Neutrophil (primary cell): ENCODE measurements around the gene RASSF4.
"Not testable (repeated sequence)": the region's sequence is repeated elsewhere in the genome, so short reads cannot be mapped to it uniquely, and the experiment has no call there.

ENCODE experiments used
- H3K27ac ChIP-seq: fragments of 200-600 bp; sonication (generic); 2 replicates; pipeline ENCODE4 v1.5.1; 2016; ENCODE audit warnings: mild to moderate bottlenecking, moderate library complexity
- H3K27me3 ChIP-seq: fragments of 200-600 bp; sonication (generic); 2 replicates; pipeline ENCODE4 v1.6.0; 2016; ENCODE audit warnings: mild to moderate bottlenecking
- H3K36me3 ChIP-seq: fragments of 200-600 bp; sonication (generic); 2 replicates; pipeline ENCODE4 v1.5.1; 2017
- H3K4me1 ChIP-seq, 2 experiments: fragments of 200-600 bp in 1 of 2; sonication (generic) in 1 of 2; 1 replicate in 1 of 2; 2 replicates in 1 of 2; pipeline versions ENCODE4 v1.5.1 to v1.6.1; 2013 to 2016; ENCODE audit warnings: low read depth in 1 of 2, low read length in 1 of 2, mild to moderate bottlenecking in 1 of 2, moderate library complexity in 1 of 2; ENCODE audit not compliant: control insufficient read depth in 1 of 2, insufficient read depth in 1 of 2
- H3K4me3 ChIP-seq, 2 experiments: fragments of 200-600 bp in 1 of 2; sonication (generic) in 1 of 2; 1 replicate in 1 of 2; 2 replicates in 1 of 2; pipeline ENCODE4 v1.5.1; 2013 to 2016; ENCODE audit warnings: low read depth in 1 of 2, low read length in 1 of 2, mild to moderate bottlenecking in 1 of 2, moderate library complexity in 1 of 2
- H3K9me3 ChIP-seq: fragments of 200-600 bp; sonication (generic); 2 replicates; pipeline ENCODE4 v1.5.1; 2016
- TF ChIP-seq, protein P1 (sequence below): fragments of 200-600 bp; sonication (generic); IDR thresholded peaks from 2 replicates; pipeline ENCODE4 v1.5.1; 2016; ENCODE audit warnings: antibody characterized with exemption

RASSF4 gene

DNA sequence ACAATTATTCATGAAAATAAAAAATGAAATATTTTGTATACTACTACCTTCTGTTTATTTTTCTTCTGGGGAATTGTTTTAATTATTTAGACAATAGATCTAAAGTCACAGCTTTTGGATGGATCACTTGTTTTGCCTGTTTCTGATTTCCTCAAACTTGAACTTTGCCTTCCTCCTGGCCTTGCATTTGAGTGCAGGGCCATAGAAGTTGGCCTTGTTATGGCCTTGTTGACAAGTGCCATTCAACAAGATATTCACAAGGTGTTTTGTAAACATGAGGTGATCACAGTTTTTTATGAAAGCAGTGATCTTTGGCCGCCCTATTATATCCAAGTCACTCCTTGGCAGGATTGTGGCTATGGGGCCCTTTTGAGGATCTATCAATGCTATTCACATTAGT, 45.7 kb downstream of the RASSF4 start:
- Histone ChIP-seq H3K4me1 (peaks cover 12 to 15% of the 10 kb centered on the region in 2 experiments), H3K9me3 (no peaks in the 10 kb centered on the region), H3K36me3 (no peaks in the 10 kb centered on the region), H3K4me3 (no peak overlapping the region), H3K27ac (no peak overlapping the region), H3K27me3 (no peaks in the 10 kb centered on the region)
- TF ChIP-seq, protein P1, sequence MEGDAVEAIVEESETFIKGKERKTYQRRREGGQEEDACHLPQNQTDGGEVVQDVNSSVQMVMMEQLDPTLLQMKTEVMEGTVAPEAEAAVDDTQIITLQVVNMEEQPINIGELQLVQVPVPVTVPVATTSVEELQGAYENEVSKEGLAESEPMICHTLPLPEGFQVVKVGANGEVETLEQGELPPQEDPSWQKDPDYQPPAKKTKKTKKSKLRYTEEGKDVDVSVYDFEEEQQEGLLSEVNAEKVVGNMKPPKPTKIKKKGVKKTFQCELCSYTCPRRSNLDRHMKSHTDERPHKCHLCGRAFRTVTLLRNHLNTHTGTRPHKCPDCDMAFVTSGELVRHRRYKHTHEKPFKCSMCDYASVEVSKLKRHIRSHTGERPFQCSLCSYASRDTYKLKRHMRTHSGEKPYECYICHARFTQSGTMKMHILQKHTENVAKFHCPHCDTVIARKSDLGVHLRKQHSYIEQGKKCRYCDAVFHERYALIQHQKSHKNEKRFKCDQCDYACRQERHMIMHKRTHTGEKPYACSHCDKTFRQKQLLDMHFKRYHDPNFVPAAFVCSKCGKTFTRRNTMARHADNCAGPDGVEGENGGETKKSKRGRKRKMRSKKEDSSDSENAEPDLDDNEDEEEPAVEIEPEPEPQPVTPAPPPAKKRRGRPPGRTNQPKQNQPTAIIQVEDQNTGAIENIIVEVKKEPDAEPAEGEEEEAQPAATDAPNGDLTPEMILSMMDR = no peak

DNA sequence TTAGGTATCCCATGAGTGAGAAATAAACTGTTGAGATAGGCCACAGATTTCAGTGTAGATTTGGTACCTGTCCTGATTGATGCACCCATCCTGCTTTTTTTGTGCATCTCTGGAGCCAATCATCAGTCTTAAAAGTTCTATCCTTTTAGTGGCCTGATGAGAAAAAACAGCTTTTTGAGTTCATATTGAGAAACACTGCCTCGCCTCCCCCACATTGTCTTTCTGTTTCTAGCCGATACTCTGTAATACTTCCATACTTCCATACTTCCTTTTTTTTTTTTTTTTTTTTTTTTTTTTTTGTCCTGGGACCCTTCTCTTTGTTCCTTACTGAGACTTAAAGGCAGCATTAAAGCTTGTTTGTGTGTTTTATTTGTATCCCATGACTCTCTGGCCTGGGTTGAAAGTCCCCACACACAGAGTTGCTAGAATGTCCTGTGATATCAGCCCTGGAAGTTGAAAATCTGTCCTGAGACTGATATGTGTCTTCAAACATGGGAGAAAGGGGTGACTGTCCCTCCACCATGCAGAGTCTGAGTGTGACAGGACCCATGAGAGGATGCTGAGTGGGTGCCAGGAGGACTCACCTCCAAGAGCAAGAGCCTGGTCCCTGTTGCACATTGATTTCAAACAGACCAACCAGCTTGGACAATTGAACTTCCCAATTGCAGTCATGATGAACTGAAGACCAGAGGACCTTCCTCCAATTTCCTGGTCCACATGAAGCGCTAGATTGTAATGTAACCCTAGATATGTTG, 46.9 kb downstream of the RASSF4 start:
- Histone ChIP-seq H3K27me3 (no peaks in the 10 kb centered on the region), H3K9me3 (no peaks in the 10 kb centered on the region), H3K27ac (no peak overlapping the region), H3K36me3 (no peaks in the 10 kb centered on the region), H3K4me1 (peaks cover 5 to 9% of the 10 kb centered on the region in 2 experiments), H3K4me3 (no peak overlapping the region)
- TF ChIP-seq, protein P1 = no peak

GRCh38 chr10:45008524-45009161, 49.0 kb downstream of the RASSF4 start:
- Histone ChIP-seq H3K4me3 (no peak overlapping the region), H3K27me3 (no peaks in the 10 kb centered on the region), H3K9me3 (no peaks in the 10 kb centered on the region), H3K4me1 (peaks cover 0 to 3% of the 10 kb centered on the region in 2 experiments), H3K27ac (no peak overlapping the region), H3K36me3 (no peaks in the 10 kb centered on the region)
- TF ChIP-seq, protein P1 = peak; percentile 54

GRCh38 chr10:45014557-45014956, 55.0 kb downstream of the RASSF4 start:
- not testable (repeated sequence) for H3K4me1 ChIP-seq, H3K4me3 ChIP-seq, H3K36me3 ChIP-seq, H3K27ac ChIP-seq, H3K9me3 ChIP-seq, H3K27me3 ChIP-seq

DNA sequence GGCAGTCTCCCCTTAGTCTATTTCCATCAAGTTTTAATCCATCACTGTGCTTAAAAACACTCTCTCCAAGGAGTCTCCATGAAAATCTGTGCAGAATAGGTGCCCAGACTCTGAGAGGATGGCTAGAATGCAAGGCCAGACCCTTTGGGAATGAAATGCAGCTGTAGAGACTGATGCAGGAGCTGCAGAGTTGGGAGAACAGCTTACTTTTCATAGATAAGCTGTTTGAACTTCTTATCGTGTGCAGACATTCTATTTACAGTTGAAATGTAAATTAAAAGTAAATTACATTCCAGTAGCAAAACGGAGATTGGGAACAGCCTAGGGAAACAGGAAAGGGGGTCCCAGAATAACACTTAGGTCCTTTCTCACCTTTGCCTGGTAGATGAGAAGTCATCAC, 56.0 kb downstream of the RASSF4 start:
- no peak overlapping the region for H3K27ac ChIP-seq
- no peak overlapping the region for H3K4me3 ChIP-seq
- no peaks in the 10 kb centered on the region for H3K27me3 ChIP-seq
- TF ChIP-seq, protein P1 = no peak
- H3K36me3 ChIP-seq = no peaks in the 10 kb centered on the region
- no peaks in the 10 kb centered on the region for H3K9me3 ChIP-seq
- no peaks in the 10 kb centered on the region for H3K4me1 ChIP-seq

- Histone ChIP-seq H3K4me3 (no peak overlapping the region), H3K9me3 (no peaks in the 10 kb centered on the region), H3K27ac (no peak overlapping the region), H3K36me3 (no peaks in the 10 kb centered on the region), H3K4me1 (no peaks in the 10 kb centered on the region), H3K27me3 (no peaks in the 10 kb centered on the region)
- TF ChIP-seq, protein P1 = no peak
Measured at GRCh38 chr10:45023426-45023825, 63.8 kb downstream of the RASSF4 start.
